Neural progenitor cell (in vitro differentiated cells): ENCODE data around the gene C20orf202. TPM values are rescaled to one million over a fixed set of nuclear protein-coding genes. Genes with fewer than 3 reads are reported as not detected.
A peak's percentile ranks its signal among the peaks of the same experiment; 100 is the strongest.

Experiments used
- DNase-seq: peaks from one replicate; pipeline ENCODE4 v3.0.0-alpha.2; 2016; ENCODE audit warnings: low spot score
- H2AFZ ChIP-seq: fragments of 200-600 bp; sonication (generic); replicated peaks from 2 replicates; pipeline ENCODE4 v1.6.1; 2016; ENCODE audit warnings: antibody characterized with exemption
- H3F3A ChIP-seq: fragments of 200-600 bp; sonication (generic); 2 replicates; pipeline ENCODE4 v1.6.1; 2016; ENCODE audit warnings: antibody characterized with exemption, low read depth
- H3K27ac ChIP-seq: fragments of 200-600 bp; sonication (generic); 2 replicates; pipeline ENCODE4 v1.5.1; 2016; ENCODE audit warnings: mild to moderate bottlenecking
- H3K27me3 ChIP-seq: fragments of 200-600 bp; sonication (generic); 2 replicates; pipeline ENCODE4 v1.6.1; 2016; ENCODE audit warnings: mild to moderate bottlenecking, moderate library complexity
- H3K36me3 ChIP-seq: fragments of 200-600 bp; sonication (generic); 2 replicates; pipeline ENCODE4 v1.5.1; 2016
- H3K4me1 ChIP-seq: fragments of 200-600 bp; sonication (generic); 2 replicates; pipeline ENCODE4 v1.6.1; 2016; ENCODE audit warnings: mixed run types
- H3K4me2 ChIP-seq: fragments of 200-600 bp; sonication (generic); 2 replicates; pipeline ENCODE4 v1.6.1; 2016
- H3K4me3 ChIP-seq: fragments of 200-600 bp; sonication (generic); 2 replicates; pipeline ENCODE4 v1.5.1; 2016
- H3K79me2 ChIP-seq: fragments of 200-600 bp; sonication (generic); 2 replicates; pipeline ENCODE4 v1.6.1; 2016; ENCODE audit warnings: low read depth
- H3K9ac ChIP-seq: fragments of 200-600 bp; sonication (generic); 2 replicates; pipeline ENCODE4 v1.6.1; 2016
- H3K9me3 ChIP-seq: fragments of 200-600 bp; sonication (generic); 2 replicates; pipeline ENCODE4 v1.5.1; 2016; ENCODE audit warnings: low read depth
- H4K20me1 ChIP-seq: fragments of 200-600 bp; sonication (generic); 2 replicates; pipeline ENCODE4 v1.6.1; 2016; ENCODE audit warnings: low read depth
- H3K27ac Mint-ChIP-seq: 3 replicates; pipeline ENCODE4 v1.8.0; 2021; ENCODE audit warnings: mixed read lengths
- H3K27me3 Mint-ChIP-seq: 2 replicates; pipeline ENCODE4 v1.8.0; 2022; ENCODE audit warnings: low read depth, mild to moderate bottlenecking, inconsistent platforms, moderate library complexity, mixed read lengths; ENCODE audit not compliant: insufficient read depth
- H3K36me3 Mint-ChIP-seq: 3 replicates; pipeline ENCODE4 v1.8.0; 2021; ENCODE audit warnings: mixed read lengths
- H3K4me1 Mint-ChIP-seq: 3 replicates; pipeline ENCODE4 v1.8.0; 2021; ENCODE audit warnings: mixed read lengths
- H3K4me3 Mint-ChIP-seq: 3 replicates; pipeline ENCODE4 v1.8.0; 2021; ENCODE audit warnings: mild to moderate bottlenecking, moderate library complexity, mixed read lengths
- H3K9me3 Mint-ChIP-seq: 3 replicates; pipeline ENCODE4 v1.8.0; 2020; ENCODE audit warnings: mixed read lengths
- EZH2 ChIP-seq: fragments of 200-600 bp; sonication (generic); IDR thresholded peaks from 2 replicates; pipeline ENCODE4 v1.6.1; 2017; ENCODE audit warnings: antibody characterized with exemption, mild to moderate bottlenecking, moderate library complexity
- EZH2phosphoT487 ChIP-seq: fragments of 200-600 bp; sonication (generic); IDR thresholded peaks from 2 replicates; pipeline ENCODE4 v1.6.1; 2017; ENCODE audit warnings: antibody characterized with exemption
- total RNA-seq: library from RNA; depleted of rRNA; stranded (reverse); fragments of >200 nt; gene quantifications from 2 replicates; pipeline ENCODE4 v1.2.3, GENCODE V29; 2015; ENCODE audit warnings: low replicate concordance
- TF ChIP-seq, protein P1 (sequence below): fragments of 200-600 bp; sonication (generic); IDR thresholded peaks from 2 replicates; pipeline ENCODE4 v1.5.1; 2017; ENCODE audit warnings: antibody characterized with exemption, mild to moderate bottlenecking

C20orf202 gene
- total RNA-seq, 1 donor from 2014 or later, result not detected

DNA sequence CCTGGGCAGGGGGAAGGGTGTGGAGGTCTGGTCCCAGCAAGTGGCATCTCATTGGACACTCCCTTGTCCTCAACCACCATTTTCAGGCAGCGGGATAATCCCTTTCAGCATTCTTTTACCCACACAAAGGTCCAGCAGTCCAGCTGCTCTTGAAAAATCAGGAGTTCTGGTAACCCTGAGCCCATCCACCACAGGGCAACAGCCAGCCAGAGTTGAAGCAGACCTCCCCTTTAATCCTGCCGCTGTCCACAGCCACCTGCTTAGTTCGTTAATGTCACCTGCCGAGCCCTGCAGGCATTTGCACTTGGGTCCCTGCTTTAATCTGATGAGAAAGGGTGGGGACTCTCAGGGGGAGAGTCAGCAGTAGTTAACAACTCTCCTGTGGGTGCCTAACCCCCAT lies 29.6 kb upstream of the C20orf202 start:
- Histone ChIP-seq H4K20me1 (peaks cover 64% of the 10 kb centered on the region), H2AFZ (no peak overlapping the region), H3F3A (no peaks in the 10 kb centered on the region), H3K4me3 (no peak overlapping the region), H3K4me1 (peaks cover 7% of the 10 kb centered on the region), H3K27ac (no peak overlapping the region), H3K9me3 (no peaks in the 10 kb centered on the region), H3K9ac (no peak overlapping the region), H3K27me3 (no peaks in the 10 kb centered on the region), H3K36me3 (no peaks in the 10 kb centered on the region), H3K4me2 (peak overlapping the region; percentile 38), H3K79me2 (no peaks in the 10 kb centered on the region)
- peak; percentile 59 for DNase-seq
- Mint-ChIP-seq H3K27me3 (peaks cover 2% of the 10 kb centered on the region), H3K9me3 (no peaks in the 10 kb centered on the region), H3K27ac (no peak overlapping the region), H3K36me3 (peaks cover 19% of the 10 kb centered on the region), H3K4me3 (no peak overlapping the region), H3K4me1 (peaks cover 3% of the 10 kb centered on the region)
- TF ChIP-seq, protein P1, sequence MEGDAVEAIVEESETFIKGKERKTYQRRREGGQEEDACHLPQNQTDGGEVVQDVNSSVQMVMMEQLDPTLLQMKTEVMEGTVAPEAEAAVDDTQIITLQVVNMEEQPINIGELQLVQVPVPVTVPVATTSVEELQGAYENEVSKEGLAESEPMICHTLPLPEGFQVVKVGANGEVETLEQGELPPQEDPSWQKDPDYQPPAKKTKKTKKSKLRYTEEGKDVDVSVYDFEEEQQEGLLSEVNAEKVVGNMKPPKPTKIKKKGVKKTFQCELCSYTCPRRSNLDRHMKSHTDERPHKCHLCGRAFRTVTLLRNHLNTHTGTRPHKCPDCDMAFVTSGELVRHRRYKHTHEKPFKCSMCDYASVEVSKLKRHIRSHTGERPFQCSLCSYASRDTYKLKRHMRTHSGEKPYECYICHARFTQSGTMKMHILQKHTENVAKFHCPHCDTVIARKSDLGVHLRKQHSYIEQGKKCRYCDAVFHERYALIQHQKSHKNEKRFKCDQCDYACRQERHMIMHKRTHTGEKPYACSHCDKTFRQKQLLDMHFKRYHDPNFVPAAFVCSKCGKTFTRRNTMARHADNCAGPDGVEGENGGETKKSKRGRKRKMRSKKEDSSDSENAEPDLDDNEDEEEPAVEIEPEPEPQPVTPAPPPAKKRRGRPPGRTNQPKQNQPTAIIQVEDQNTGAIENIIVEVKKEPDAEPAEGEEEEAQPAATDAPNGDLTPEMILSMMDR, result no peak
- TF ChIP-seq EZH2phosphoT487 (no peak), EZH2 (no peak)

- H3K27ac Mint-ChIP-seq, result no peak overlapping the region
- H3F3A ChIP-seq, result no peaks in the 10 kb centered on the region
These were observed 28.5 kb upstream of the C20orf202 start for GRCh38 chr20:1174787-1175186.

DNA sequence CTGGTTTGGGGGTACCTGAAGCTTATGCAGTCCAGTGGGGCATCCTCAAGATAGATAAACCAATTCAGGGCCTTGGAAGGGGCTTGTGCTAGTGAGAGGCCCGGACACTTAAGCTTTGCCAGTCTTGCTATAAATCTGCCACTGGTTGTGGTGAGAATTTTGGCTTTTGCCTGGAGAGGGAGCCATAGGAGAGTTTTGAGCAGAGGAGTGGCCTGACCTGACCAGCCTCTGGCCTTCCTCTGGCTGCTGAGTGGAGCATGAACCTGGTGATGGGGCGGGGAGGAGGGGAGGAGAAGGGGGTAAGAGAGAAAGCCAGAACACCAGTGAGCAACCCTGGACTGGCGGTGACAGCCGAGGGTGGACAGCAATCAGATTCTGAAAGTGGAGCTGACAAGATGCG lies 25.6 kb upstream of the C20orf202 start:
- H4K20me1 ChIP-seq, result peaks cover 28% of the 10 kb centered on the region
- Mint-ChIP-seq H3K4me3 (no peak overlapping the region), H3K27me3 (peaks cover 8% of the 10 kb centered on the region), H3K4me1 (peaks cover 3% of the 10 kb centered on the region), H3K27ac (no peak overlapping the region), H3K9me3 (no peaks in the 10 kb centered on the region), H3K36me3 (peaks cover 13% of the 10 kb centered on the region)
- H3K27ac ChIP-seq, result no peak overlapping the region
- no peak overlapping the region for H3K4me2 ChIP-seq
- no peaks in the 10 kb centered on the region for H3F3A ChIP-seq
- H3K9ac ChIP-seq, result no peak overlapping the region
- no peaks in the 10 kb centered on the region for H3K36me3 ChIP-seq
- H3K4me3 ChIP-seq, result no peak overlapping the region
- H3K4me1 ChIP-seq, result peaks cover 7% of the 10 kb centered on the region
- H3K9me3 ChIP-seq, result no peaks in the 10 kb centered on the region
- peak; percentile 46 for DNase-seq
- H3K79me2 ChIP-seq, result no peaks in the 10 kb centered on the region
- H3K27me3 ChIP-seq, result peaks cover 6% of the 10 kb centered on the region
- no peak overlapping the region for H2AFZ ChIP-seq
- TF ChIP-seq EZH2phosphoT487 (no peak), EZH2 (no peak)
- TF ChIP-seq, protein P1, result peak; percentile 47

More at GRCh38 chr20:1174787-1175186, 28.5 kb upstream of the C20orf202 start:
- Histone ChIP-seq H3K4me3 (no peak overlapping the region), H3K9ac (no peak overlapping the region), H2AFZ (no peak overlapping the region), H3K4me2 (no peak overlapping the region), H3K79me2 (no peaks in the 10 kb centered on the region), H3K36me3 (no peaks in the 10 kb centered on the region), H3K9me3 (no peaks in the 10 kb centered on the region), H3K4me1 (peaks cover 7% of the 10 kb centered on the region), H3K27ac (no peak overlapping the region), H4K20me1 (peaks cover 57% of the 10 kb centered on the region), H3K27me3 (no peaks in the 10 kb centered on the region)
- no peak for TF ChIP-seq EZH2
- TF ChIP-seq, protein P1, result no peak
- TF ChIP-seq EZH2phosphoT487, result no peak
- Mint-ChIP-seq H3K36me3 (peaks cover 17% of the 10 kb centered on the region), H3K27me3 (peaks cover 4% of the 10 kb centered on the region), H3K4me3 (no peak overlapping the region), H3K4me1 (peaks cover 3% of the 10 kb centered on the region), H3K9me3 (no peaks in the 10 kb centered on the region)
- DNase-seq, result no peak
